ENCODE measurements around the gene MIS12. TPM values are rescaled to one million over a fixed set of nuclear protein-coding genes. Genes with fewer than 3 reads are reported as not detected.

The MIS12 gene
- total and polyA plus RNA-seq, 2 of the 8 experiments (the other 6 are each of a cell fraction or from before 2014, with no cell fraction given) = 9.5 to 25.6 TPM

DNA sequence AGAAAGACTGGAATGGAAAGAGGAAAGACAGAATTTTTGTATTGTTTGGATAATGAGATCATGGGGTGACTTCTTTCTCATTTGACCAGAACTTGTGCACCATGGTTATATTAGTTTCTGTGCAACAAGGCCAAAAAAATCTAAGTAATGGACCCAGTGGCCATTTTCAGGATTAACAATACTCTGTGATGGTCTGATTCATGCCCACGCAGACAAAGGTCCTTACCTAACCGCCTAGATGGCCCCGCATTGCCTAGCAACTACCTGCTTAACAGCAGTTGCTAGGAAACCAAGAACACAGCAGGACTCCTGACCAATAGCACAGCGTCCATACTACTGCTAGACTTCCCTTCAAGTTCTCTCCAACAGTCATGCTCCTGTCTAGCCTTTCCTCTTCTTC is 22.4 kb downstream of the MIS12 start:
- H3K9ac ChIP-seq (replicated peaks in 1 of 4; ENCODE audit: extremely low read depth in 1 of 4, low read depth in 3 of 4, low read length in 3 of 4) = no peak overlapping the region; a peak in 1 of 7 replicates

More for the DNA sequence above, 22.4 kb downstream of the MIS12 start:
- Histone ChIP-seq H2AK5ac (ENCODE audit: low read depth, low read length) (no peak overlapping the region), H3K9me3 (ENCODE audit: insufficient read depth in 2 of 2, low read depth in 1 of 2, low read length in 1 of 2) (no peaks in the 10 kb centered on the region), H3K4me1 (replicated peaks in 1 of 4; ENCODE audit: control insufficient read depth in 3 of 4, insufficient read depth in 4 of 4, low read length in 3 of 4) (peaks cover 0 to 3% (median 0%) of the 10 kb centered on the region in 4 experiments; a peak in 1 of 7 replicates), H3K79me1 (ENCODE audit: low read depth, low read length) (no peaks in the 10 kb centered on the region), H2BK15ac (ENCODE audit: low read length) (no peak overlapping the region), H3K56ac (replicated peaks; ENCODE audit: insufficient read length, low read depth, low read length) (no peak overlapping the region), H3K23ac (ENCODE audit: insufficient read length) (no peak overlapping the region), H2BK120ac (replicated peaks; ENCODE audit: low read depth, low read length) (no peak overlapping the region), H3K14ac (ENCODE audit: insufficient read length) (no peak overlapping the region), H3K36me3 (ENCODE audit: control insufficient read depth in 2 of 4, insufficient read depth in 4 of 4, low read length in 3 of 4) (no peaks in the 10 kb centered on the region), H3K4me3 (ENCODE audit: extremely low read depth in 1 of 4, insufficient read depth in 2 of 4, low read depth in 3 of 4, low read length in 4 of 4) (no peak overlapping the region), H4K91ac (replicated peaks; ENCODE audit: insufficient read length, low read length) (no peak overlapping the region), H4K8ac (ENCODE audit: extremely low read depth, insufficient read depth, low read length) (no peak overlapping the region), H3K79me2 (ENCODE audit: control insufficient read depth in 1 of 2, insufficient read depth in 2 of 2, low read length in 2 of 2) (no peaks in the 10 kb centered on the region), H4K20me1 (replicated peaks in 1 of 2; ENCODE audit: control insufficient read depth in 1 of 2, insufficient read depth in 2 of 2, low read length in 2 of 2) (no peaks in the 10 kb centered on the region), H3K27me3 (replicated peaks in 1 of 4; ENCODE audit: control insufficient read depth in 3 of 4, extremely low read depth in 1 of 4, insufficient read depth in 3 of 4, low read length in 3 of 4) (no peaks in the 10 kb centered on the region; a peak in 1 of 7 replicates), H2BK5ac (ENCODE audit: low read depth, low read length) (no peak overlapping the region), H3K4me2 (ENCODE audit: insufficient read depth in 1 of 2, low read depth in 2 of 2, low read length in 2 of 2) (0 out of 4 replicates have a peak overlapping the region, but pooled peaks of 1 of the 2 experiments have one; percentile 3), H2AFZ (ENCODE audit: low read length) (0 out of 2 replicates have a peak overlapping the region, but pooled peaks have one; percentile 25), H3K27ac (ENCODE audit: low read depth, low read length) (no peak overlapping the region), H3K4ac (replicated peaks; ENCODE audit: insufficient read length, low read depth, low read length) (no peak overlapping the region), H3K18ac (ENCODE audit: extremely low read depth, low read length) (no peak overlapping the region), H2BK20ac (ENCODE audit: low read length) (no peak overlapping the region), H4K5ac (ENCODE audit: insufficient read length, low read depth, low read length) (no peak overlapping the region), H2BK12ac (ENCODE audit: low read depth, low read length) (no peak overlapping the region), H3K23me2 (ENCODE audit: low read depth, low read length) (no peaks in the 10 kb centered on the region)
- TF ChIP-seq JUND (IDR thresholded peaks at IDR 0.05; ENCODE audit: low read length) = no peak
- no peak for TF ChIP-seq MAFK (IDR thresholded peaks at IDR 0.05; ENCODE audit: low read depth, low read length)
- no peak for TF ChIP-seq RNF2 (IDR thresholded peaks at IDR 0.05; ENCODE audit: borderline replicate concordance, low read depth, low read length, missing control alignments, poor library complexity, severe bottlenecking)
- no peak for TF ChIP-seq RAD21 (IDR thresholded peaks at IDR 0.05 in 1 of 2, conservative IDR thresholded peaks at IDR 0.05 in 1 of 2; ENCODE audit: low read depth in 2 of 2, low read length in 2 of 2)
- TF ChIP-seq JUN (IDR thresholded peaks at IDR 0.05; ENCODE audit: low read depth, low read length) = no peak
- 32% methylated on average over 4 of the region's 4 CpGs; no CpG with 5 or more reads in 1 of the 2 experiments for WGBS, 2 experiments (ENCODE audit: extremely low coverage in 1 of 2, insufficient coverage in 1 of 2, insufficient read length in 1 of 2, insufficient replicate concordance in 2 of 2, low coverage in 1 of 2, low lambda C conversion rate in 2 of 2, missing lambda C conversion rate in 1 of 2)
- no peak for DNase-seq (ENCODE audit: low read depth in 1 of 2, low spot score in 2 of 2)
- peak; percentile 87 for FAIRE-seq
- ChIA-PET CTCF (ENCODE audit: partially characterized antibody) (interaction anchor here (0.7 to 1.4 kb wide), 2 partner anchors 20 to 22 kb away, joined by 3 read pairs; partner anchors contain the start of genes DERL2 and MIS12), POLR2A (ENCODE audit: partially characterized antibody) (interaction anchor here (0.9 kb wide), 1 partner anchor 8 kb away, joined by 3 read pairs; a partner anchor contains a TSS)
